Glomerular endothelial cell (primary cell): ENCODE measurements around the gene AJUBA. TPM values are rescaled to one million over a fixed set of nuclear protein-coding genes. Genes with fewer than 3 reads are reported as not detected.
"Not testable (repeated sequence)": the region's sequence is repeated elsewhere in the genome, so short reads cannot be mapped to it uniquely, and the experiment has no call there.

Source experiments
- DNase-seq: peaks from one replicate; pipeline ENCODE4 v3.0.0-alpha.2; 2011; ENCODE audit warnings: low read depth, low spot score; ENCODE audit errors: extremely low read depth
- total RNA-seq: library from RNA; depleted of rRNA; stranded (reverse); fragments of >200 nt; gene quantifications from 2 replicates; pipeline ENCODE4 v1.2.3, GENCODE V29; 2015

AJUBA gene
- total RNA-seq, 1 donor from 2014 or later, result 51.0 TPM

- no peak for DNase-seq
Measured at GRCh38 chr14:22981876-22982476, 375 bp downstream of the AJUBA start.

- no peak for DNase-seq
Measured at GRCh38 chr14:22981090-22981875, 1.1 kb downstream of the AJUBA start.

GRCh38 chr14:22980672-22981089, 1.7 kb downstream of the AJUBA start:
- DNase-seq, result no peak

GRCh38 chr14:22979748-22980392, 2.5 kb downstream of the AJUBA start:
- no peak for DNase-seq

- no peak for DNase-seq
Measured at GRCh38 chr14:22978981-22979671, 3.2 kb downstream of the AJUBA start.

GRCh38 chr14:22978487-22978837, 3.9 kb downstream of the AJUBA start:
- DNase-seq, result no peak

- no peak for DNase-seq
Measured at GRCh38 chr14:22977684-22978486, 4.5 kb downstream of the AJUBA start.

GRCh38 chr14:22977434-22977683, 5.0 kb downstream of the AJUBA start:
- DNase-seq, result no peak

GRCh38 chr14:22976620-22977433, 5.5 kb downstream of the AJUBA start:
- no peak for DNase-seq

GRCh38 chr14:22974530-22975313, 7.6 kb downstream of the AJUBA start:
- DNase-seq, result no peak

- no peak for DNase-seq
Measured at GRCh38 chr14:22973217-22974032, 8.9 kb downstream of the AJUBA start.

GRCh38 chr14:22972313-22972930, 9.9 kb downstream of the AJUBA start:
- DNase-seq, result no peak

- no peak for DNase-seq
Measured at GRCh38 chr14:22971152-22971551, 11.2 kb downstream of the AJUBA start.

- no peak for DNase-seq
Measured at GRCh38 chr14:22966783-22967269, 15.5 kb downstream of the AJUBA start.

GRCh38 chr14:22965916-22966782, 16.2 kb downstream of the AJUBA start:
- not testable (repeated sequence) for DNase-seq

GRCh38 chr14:22962061-22962676, 20.2 kb downstream of the AJUBA start:
- DNase-seq, result no peak
